ENCODE data around the gene CTDSP2. TPM values are rescaled to one million over a fixed set of nuclear protein-coding genes. Genes with fewer than 3 reads are reported as not detected.

Gene CTDSP2
- total RNA-seq, 1 donor from 2014 or later = 87.1 TPM

DNA sequence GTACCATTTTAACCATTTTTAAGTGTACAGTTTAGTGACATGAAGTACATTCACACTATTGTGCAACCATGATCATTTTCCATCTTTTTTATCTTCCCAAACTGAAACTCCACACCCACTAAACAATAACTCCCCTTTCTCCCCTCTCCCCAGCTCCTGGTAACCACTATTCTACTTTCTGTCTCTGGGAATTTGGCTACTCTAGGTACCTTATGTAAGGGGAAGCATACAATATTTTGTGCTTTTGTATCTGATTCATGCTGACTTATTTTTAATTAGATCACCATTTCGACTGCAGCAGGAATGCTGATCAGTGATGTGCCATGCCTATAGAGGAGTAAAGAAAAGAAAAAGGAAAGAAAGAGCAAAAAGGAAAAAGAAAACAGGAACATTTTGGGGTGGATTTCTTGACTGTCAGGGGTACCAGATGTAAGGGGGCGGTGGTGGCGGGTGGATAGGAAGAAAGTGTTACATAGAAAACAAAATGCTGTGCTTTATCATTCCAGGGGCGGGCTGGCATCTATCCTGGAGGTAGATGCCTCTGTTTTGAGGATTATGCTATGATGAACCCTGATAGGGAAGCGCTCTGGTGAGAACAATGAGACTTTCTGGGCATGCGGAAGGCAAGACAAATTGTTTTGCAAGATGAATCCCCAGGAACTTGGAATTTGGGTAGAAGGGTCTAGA is 45.2 kb upstream of the CTDSP2 start:
- Histone ChIP-seq H3K4me2 (ENCODE audit: low read length) (no peak overlapping the region), H4K20me1 (ENCODE audit: insufficient read depth, low read length) (no peaks in the 10 kb centered on the region), H3K4me3 (ENCODE audit: insufficient read depth, low read depth, low read length) (no peak overlapping the region), H3K27me3 (ENCODE audit: insufficient read depth, low read length) (no peaks in the 10 kb centered on the region), H3K9ac (ENCODE audit: low read length) (no peak overlapping the region), H3K79me2 (ENCODE audit: insufficient read depth, low read length) (no peaks in the 10 kb centered on the region), H3K4me1 (ENCODE audit: insufficient read depth, low read length) (peaks cover 64% of the 10 kb centered on the region), H3K36me3 (ENCODE audit: insufficient read depth, low read length) (no peaks in the 10 kb centered on the region), H3K9me3 (ENCODE audit: insufficient read depth, low read depth, low read length) (no peaks in the 10 kb centered on the region), H2AFZ (ENCODE audit: low read depth, low read length) (no peak overlapping the region), H3K27ac (ENCODE audit: low read depth, low read length) (no peak overlapping the region)
- Mint-ChIP-seq H3K36me3 (ENCODE audit: low read depth, unreplicated experiment) (no peaks in the 10 kb centered on the region), H3K4me3 (ENCODE audit: unreplicated experiment) (no peak overlapping the region), H3K27ac (ENCODE audit: unreplicated experiment) (peak overlapping the region; percentile 67), H3K27me3 (ENCODE audit: low read depth, unreplicated experiment) (no peaks in the 10 kb centered on the region), H3K4me1 (ENCODE audit: low read depth, unreplicated experiment) (peaks cover 49% of the 10 kb centered on the region), H3K9me3 (ENCODE audit: unreplicated experiment) (no peaks in the 10 kb centered on the region)
- DNase-seq (ENCODE audit: low read depth) (no peak), FAIRE-seq (no peak)
- no peak for TF ChIP-seq CTCF (IDR thresholded peaks at IDR 0.05; ENCODE audit: insufficient read depth, low read depth, low read length)

- no peak overlapping the region for H3K9ac ChIP-seq (ENCODE audit: low read length)
- H3K27me3 ChIP-seq (ENCODE audit: insufficient read depth, low read length) = no peaks in the 10 kb centered on the region
- Mint-ChIP-seq H3K27ac (ENCODE audit: unreplicated experiment) (peak overlapping the region; percentile 41), H3K9me3 (ENCODE audit: unreplicated experiment) (no peaks in the 10 kb centered on the region), H3K27me3 (ENCODE audit: low read depth, unreplicated experiment) (no peaks in the 10 kb centered on the region), H3K36me3 (ENCODE audit: low read depth, unreplicated experiment) (no peaks in the 10 kb centered on the region), H3K4me1 (ENCODE audit: low read depth, unreplicated experiment) (peaks cover 43% of the 10 kb centered on the region), H3K4me3 (ENCODE audit: unreplicated experiment) (no peak overlapping the region)
- H3K36me3 ChIP-seq (ENCODE audit: insufficient read depth, low read length) = no peaks in the 10 kb centered on the region
- H3K4me3 ChIP-seq (ENCODE audit: insufficient read depth, low read depth, low read length) = no peak overlapping the region
- peaks cover 55% of the 10 kb centered on the region for H3K4me1 ChIP-seq (ENCODE audit: insufficient read depth, low read length)
- H3K27ac ChIP-seq (ENCODE audit: low read depth, low read length) = peak overlapping the region; percentile 29
- DNase-seq (ENCODE audit: low read depth) = peak; percentile 63
- no peaks in the 10 kb centered on the region for H4K20me1 ChIP-seq (ENCODE audit: insufficient read depth, low read length)
- FAIRE-seq = peak; percentile 23
- peak overlapping the region; percentile 39 for H3K4me2 ChIP-seq (ENCODE audit: low read length)
- peak overlapping the region; percentile 20 for H2AFZ ChIP-seq (ENCODE audit: low read depth, low read length)
- no peaks in the 10 kb centered on the region for H3K79me2 ChIP-seq (ENCODE audit: insufficient read depth, low read length)
- no peak for TF ChIP-seq EZH2 (IDR thresholded peaks at IDR 0.05; ENCODE audit: insufficient read depth, low read length)
- no peak for TF ChIP-seq CTCF (IDR thresholded peaks at IDR 0.05; ENCODE audit: insufficient read depth, low read depth, low read length)
- no peaks in the 10 kb centered on the region for H3K9me3 ChIP-seq (ENCODE audit: insufficient read depth, low read depth, low read length)
These were observed 43.9 kb upstream of the CTDSP2 start for GRCh38 chr12:57890191-57891115.
